Measurements from ENCODE around the gene HIPK1. TPM values are rescaled to one million over a fixed set of nuclear protein-coding genes. Genes with fewer than 3 reads are reported as not detected.

The HIPK1 gene
- total RNA-seq, 1 experiment from 2014 or later = 40.1 TPM

GRCh38 chr1:113931451-113931851, 2.3 kb downstream of the HIPK1 start:
- Histone ChIP-seq H3K9me2 (ENCODE audit: insufficient read depth) (no peaks in the 10 kb centered on the region), H4K20me1 (ENCODE audit: insufficient read depth) (0 out of 2 replicates have a peak, but pooled peaks cover 2% of the 10 kb centered on the region), H3K27me3 (ENCODE audit: insufficient read depth, low read length) (no peaks in the 10 kb centered on the region), H3K4me3 (replicated peaks in 1 of 2; ENCODE audit: low read depth in 1 of 2, low read length in 2 of 2) (no peak overlapping the region), H3K27ac (ENCODE audit: low read depth, low read length) (no peak overlapping the region), H3K36me3 (ENCODE audit: control insufficient read depth in 1 of 2, insufficient read depth in 2 of 2, low read length in 2 of 2) (no peaks in the 10 kb centered on the region), H3K4me1 (ENCODE audit: control insufficient read depth in 1 of 2, insufficient read depth in 2 of 2, low read length in 2 of 2) (peaks cover 13 to 29% of the 10 kb centered on the region in 2 experiments; a peak in 3 of 4 replicates), H2AFZ (ENCODE audit: low read depth, low read length, poor library complexity, severe bottlenecking) (no peak overlapping the region), H3K9ac (ENCODE audit: low read length) (no peak overlapping the region), H3K9me3 (ENCODE audit: control insufficient read depth in 1 of 2, insufficient read depth in 1 of 2, low read depth in 1 of 2, low read length in 2 of 2) (no peaks in the 10 kb centered on the region), H3K4me2 (ENCODE audit: low read length) (peak overlapping the region; percentile 92; the same call in 1 of the 2 replicates), H3K79me2 (ENCODE audit: insufficient read depth, low read length) (peaks cover 66% of the 10 kb centered on the region)
- RAD21 ChIA-PET (ENCODE audit: low non-redundant PET in 1 of 2, low total read pairs in 2 of 2, uncharacterized antibody in 2 of 2, unreplicated experiment in 2 of 2) = no interaction called here
- CTCF ChIA-PET = no interaction called here
- intact Hi-C loops (cut with micrococcal nuclease) = no loop called here
- DNase-seq (ENCODE audit: low read depth, low spot score) (no peak), ATAC-seq (no peak)
- TF ChIP-seq RAD21 (IDR thresholded peaks at IDR 0.05; ENCODE audit: low read depth) (no peak), EZH2 (IDR thresholded peaks at IDR 0.05) (no peak), POLR2A (IDR thresholded peaks at IDR 0.05; ENCODE audit: borderline replicate concordance, extremely low read depth, insufficient read depth, insufficient read length) (no peak), SIN3A (IDR thresholded peaks at IDR 0.05; ENCODE audit: low read depth) (no peak), CBX3 (IDR thresholded peaks at IDR 0.05; ENCODE audit: low read depth) (no peak), MAX (IDR thresholded peaks at IDR 0.05) (no peak)
- POLR2A ChIA-PET = interaction anchor here (3.5 kb wide), 1 partner anchor 26 kb away, joined by 24 read pairs; the partner anchor contains the start of genes AP4B1 and DCLRE1B
- no TSS peak for BruUV-seq (replicated peaks)

- DNase-seq (ENCODE audit: low read depth, low spot score) (no peak), ATAC-seq (no peak)
- CTCF ChIA-PET = interaction anchor here (1.1 kb wide), 1 partner anchor 98 kb away, joined by 4 read pairs; no protein-coding TSS in a partner anchor
- no peaks in the 10 kb centered on the region for H3K9me2 ChIP-seq (ENCODE audit: insufficient read depth)
- BruUV-seq (replicated peaks) = no TSS peak
- no peak overlapping the region for H3K4me2 ChIP-seq (ENCODE audit: low read length)
- no peak overlapping the region for H3K9ac ChIP-seq (ENCODE audit: low read length)
- POLR2A ChIA-PET = no interaction called here
- no peaks in the 10 kb centered on the region for H3K9me3 ChIP-seq (ENCODE audit: control insufficient read depth in 1 of 2, insufficient read depth in 1 of 2, low read depth in 1 of 2, low read length in 2 of 2)
- H3K4me1 ChIP-seq (ENCODE audit: control insufficient read depth in 1 of 2, insufficient read depth in 2 of 2, low read length in 2 of 2) = peaks cover 10 to 15% of the 10 kb centered on the region in 2 experiments; a peak in 3 of 4 replicates
- no peak overlapping the region for H2AFZ ChIP-seq (ENCODE audit: low read depth, low read length, poor library complexity, severe bottlenecking)
- no peak overlapping the region for H3K27ac ChIP-seq (ENCODE audit: low read depth, low read length)
- no peaks in the 10 kb centered on the region for H3K27me3 ChIP-seq (ENCODE audit: insufficient read depth, low read length)
- peaks cover 87% of the 10 kb centered on the region for H3K79me2 ChIP-seq (ENCODE audit: insufficient read depth, low read length)
- RAD21 ChIA-PET (ENCODE audit: low non-redundant PET in 1 of 2, low total read pairs in 2 of 2, uncharacterized antibody in 2 of 2, unreplicated experiment in 2 of 2) = no interaction called here
- no peaks in the 10 kb centered on the region for H3K36me3 ChIP-seq (ENCODE audit: control insufficient read depth in 1 of 2, insufficient read depth in 2 of 2, low read length in 2 of 2)
- intact Hi-C loops (cut with micrococcal nuclease) = no loop called here
- 0 out of 2 replicates have a peak, but pooled peaks cover 2% of the 10 kb centered on the region for H4K20me1 ChIP-seq (ENCODE audit: insufficient read depth)
- H3K4me3 ChIP-seq (replicated peaks in 1 of 2; ENCODE audit: low read depth in 1 of 2, low read length in 2 of 2) = no peak overlapping the region
- TF ChIP-seq ZNF274 (IDR thresholded peaks at IDR 0.05; ENCODE audit: low read depth, low read length) (no peak), CTCF (IDR thresholded peaks at IDR 0.05 in 2 of 3, conservative IDR thresholded peaks at IDR 0.05 in 1 of 3; ENCODE audit: borderline replicate concordance in 1 of 3, insufficient read depth in 1 of 3, low read depth in 2 of 3, low read length in 2 of 3) (no peak), EZH2 (IDR thresholded peaks at IDR 0.05) (no peak), TCF7L2 (IDR thresholded peaks at IDR 0.05; ENCODE audit: borderline replicate concordance, extremely low read depth, insufficient read depth, insufficient read length) (no peak), ZBTB33 (IDR thresholded peaks at IDR 0.05; ENCODE audit: extremely low read depth, insufficient replicate concordance, low read length) (no peak), SRF (IDR thresholded peaks at IDR 0.05; ENCODE audit: low read depth) (no peak), ELF1 (IDR thresholded peaks at IDR 0.05; ENCODE audit: borderline replicate concordance, low read depth) (no peak), POLR2AphosphoS5 (IDR thresholded peaks at IDR 0.05; ENCODE audit: low read depth, low read length) (no peak), ZFX (IDR thresholded peaks at IDR 0.05) (no peak), JUND (IDR thresholded peaks at IDR 0.05) (no peak), RAD21 (IDR thresholded peaks at IDR 0.05; ENCODE audit: low read depth) (no peak), CBX3 (IDR thresholded peaks at IDR 0.05; ENCODE audit: low read depth) (no peak), MAX (IDR thresholded peaks at IDR 0.05) (no peak)
Measured at GRCh38 chr1:113934006-113934405, 4.9 kb downstream of the HIPK1 start.
